Testis (tissue), 3 donors: ENCODE results near the gene YBX2. TPM values are rescaled to one million over a fixed set of nuclear protein-coding genes. Genes with fewer than 3 reads are reported as not detected.

ENCODE experiments used
- DNase-seq: peaks from one replicate; pipeline ENCODE4 v3.0.0-alpha.2; 2019
- H3K27ac ChIP-seq, 2 donors: fragments of 200-600 bp; sonication (generic); one replicate each; pipeline ENCODE4 v1.5.1; 2019
- H3K27me3 ChIP-seq: fragments of 200-600 bp; sonication (generic); one replicate; pipeline ENCODE4 v1.5.1; 2019
- H3K36me3 ChIP-seq: fragments of 200-600 bp; sonication (generic); one replicate; pipeline ENCODE4 v1.5.1; 2017; ENCODE audit warnings: low read depth; ENCODE audit errors: missing control alignments
- H3K4me1 ChIP-seq: fragments of 200-600 bp; sonication (generic); one replicate; pipeline ENCODE4 v1.5.1; 2019
- H3K4me3 ChIP-seq, 2 donors: fragments of 200-600 bp; sonication (generic); one replicate each; pipeline ENCODE4 v1.5.1; 2017 to 2019
- H3K9me3 ChIP-seq: fragments of 200-600 bp; sonication (generic); one replicate; pipeline ENCODE4 v1.5.1; 2017
- CTCF ChIP-seq, 3 experiments: fragments of 450-650 bp in 2 of 3; fragments of 200-600 bp in 1 of 3; sonication (generic) in 1 of 3; IDR thresholded peaks; one replicate each; pipeline ENCODE4 v1.5.1; 2016 to 2019; ENCODE audit warnings: antibody characterized with exemption in 3 of 3, mild to moderate bottlenecking in 2 of 3, moderate library complexity in 1 of 3
- POLR2A ChIP-seq: fragments of 450-650 bp; IDR thresholded peaks from one replicate; pipeline ENCODE4 v1.6.1; 2017; ENCODE audit warnings: antibody characterized with exemption, mild to moderate bottlenecking, moderate library complexity
- WGBS, 2 donors: methylation state at CpG; one replicate each; pipeline ENCODE4 v1.1.5; 2018; 5-methylcytosine and 5-hydroxymethylcytosine counted together
- intact Hi-C: fragments of 100-400 bp; cut with DNase I; formaldehyde crosslinking; loops from one replicate; pipeline ENCODE4 v1.15.1; 2023; ENCODE audit warnings: low total_unique reads
- polyA plus RNA-seq: library from polyadenylated mRNA; stranded (reverse); fragments of 350-450 nt; fragmentation: Illumina TruSeq; extraction: RNeasy Lipid Tissue Mini Kit (QIAGEN cat#74804); gene quantifications from one replicate; pipeline ENCODE4 v1.2.3, GENCODE V29; 2014; ENCODE audit warnings: low read depth, low replicate concordance; ENCODE audit not compliant: insufficient read depth
- total RNA-seq, 2 donors: library from RNA; depleted of rRNA; stranded (reverse); fragments of >200 nt; gene quantifications; one replicate each; pipeline ENCODE4 v1.2.3, GENCODE V29; 2016

The YBX2 gene
- total and polyA plus RNA-seq, 3 donors from 2014 or later: 276 to 1,120 (median 549) TPM

- TF ChIP-seq CTCF (IDR thresholded peaks at IDR 0.05) (no peak), POLR2A (no peak)
- Histone ChIP-seq H3K36me3 (no peaks in the 10 kb centered on the region), H3K27ac (no peak overlapping the region), H3K4me1 (peaks cover 20% of the 10 kb centered on the region), H3K27me3 (no peaks in the 10 kb centered on the region), H3K9me3 (no peaks in the 10 kb centered on the region), H3K4me3 (no peak overlapping the region)
- WGBS, 2 donors: 87 to 94% methylated on average over 14 to 19 of the region's 19 CpGs
- DNase-seq: no peak
- intact Hi-C loops: no loop called here
Measured at GRCh38 chr17:7290166-7290565, 4.3 kb downstream of the YBX2 start.

GRCh38 chr17:7289256-7290032, 5.0 kb downstream of the YBX2 start:
- Histone ChIP-seq H3K36me3 (no peaks in the 10 kb centered on the region), H3K9me3 (no peaks in the 10 kb centered on the region), H3K27ac (no peak overlapping the region), H3K4me1 (peaks cover 15% of the 10 kb centered on the region), H3K4me3 (no peak overlapping the region), H3K27me3 (no peaks in the 10 kb centered on the region)
- no peak for TF ChIP-seq POLR2A
- intact Hi-C loops: no loop called here
- DNase-seq: no peak
- 79% methylated on average over 10 to 18 of the region's 18 CpGs for WGBS, 2 donors

- Histone ChIP-seq H3K36me3 (no peaks in the 10 kb centered on the region), H3K4me3 (no peak overlapping the region), H3K9me3 (no peaks in the 10 kb centered on the region), H3K27me3 (no peaks in the 10 kb centered on the region), H3K27ac (no peak overlapping the region), H3K4me1 (peaks cover 11% of the 10 kb centered on the region)
- no peak for DNase-seq
- intact Hi-C loops: no loop called here
- TF ChIP-seq POLR2A (no peak), CTCF (IDR thresholded peaks at IDR 0.05) (no peak)
- WGBS, 2 donors: 87 to 92% methylated on average over 12 of the region's 12 CpGs
Measured at GRCh38 chr17:7285679-7286078, 8.8 kb downstream of the YBX2 start.

- Histone ChIP-seq H3K27ac (no peak overlapping the region), H3K27me3 (no peaks in the 10 kb centered on the region), H3K36me3 (no peaks in the 10 kb centered on the region), H3K4me3 (no peak overlapping the region), H3K9me3 (no peaks in the 10 kb centered on the region), H3K4me1 (peaks cover 12% of the 10 kb centered on the region)
- DNase-seq: no peak
- WGBS, 2 donors: 94 to 98% methylated on average over 4 to 16 of the region's 16 CpGs
- intact Hi-C loops: no loop called here
- no peak for TF ChIP-seq POLR2A
- no peak for TF ChIP-seq CTCF (IDR thresholded peaks at IDR 0.05)
Measured at GRCh38 chr17:7284911-7285310, 9.5 kb downstream of the YBX2 start.

GRCh38 chr17:7283471-7284216, 10.8 kb downstream of the YBX2 start:
- no peaks in the 10 kb centered on the region for H3K36me3 ChIP-seq
- peaks cover 12% of the 10 kb centered on the region for H3K4me1 ChIP-seq
- no peak overlapping the region for H3K4me3 ChIP-seq
- H3K27me3 ChIP-seq: no peaks in the 10 kb centered on the region
- WGBS, 2 donors: 90 to 93% methylated on average over 15 to 18 of the region's 18 CpGs
- no peak overlapping the region for H3K27ac ChIP-seq
- H3K9me3 ChIP-seq: no peaks in the 10 kb centered on the region
- TF ChIP-seq CTCF (IDR thresholded peaks at IDR 0.05) (no peak), POLR2A (no peak)
- intact Hi-C loops: no loop called here
- DNase-seq: no peak
